ENCODE measurements around the gene MATK.

The MATK gene

GRCh38 chr19:3751236-3751635 lies 34.9 kb downstream of the MATK start:
- TF ChIP-seq CTCF (IDR thresholded peaks at IDR 0.05; ENCODE audit: extremely low read depth, insufficient read depth, missing control alignments): no peak
- no peak for DNase-seq (ENCODE audit: low spot score)
- in situ Hi-C loops (cut with MboI; ENCODE audit: low pct_unique_long_range_greater_than_20kb, low sequenced_read_pairs, unreplicated experiment): no loop called here

- TF ChIP-seq CTCF (IDR thresholded peaks at IDR 0.05; ENCODE audit: extremely low read depth, insufficient read depth, missing control alignments): no peak
- in situ Hi-C loops (cut with MboI; ENCODE audit: low pct_unique_long_range_greater_than_20kb, low sequenced_read_pairs, unreplicated experiment): no loop called here
- no peak for DNase-seq (ENCODE audit: low spot score)
Measured at GRCh38 chr19:3750211-3750610, 36.0 kb downstream of the MATK start.

- TF ChIP-seq CTCF (IDR thresholded peaks at IDR 0.05; ENCODE audit: extremely low read depth, insufficient read depth, missing control alignments): no peak
- in situ Hi-C loops (cut with MboI; ENCODE audit: low pct_unique_long_range_greater_than_20kb, low sequenced_read_pairs, unreplicated experiment): no loop called here
- no peak for DNase-seq (ENCODE audit: low spot score)
Measured at GRCh38 chr19:3748965-3749364, 37.2 kb downstream of the MATK start.

- in situ Hi-C loops (cut with MboI; ENCODE audit: low pct_unique_long_range_greater_than_20kb, low sequenced_read_pairs, unreplicated experiment): no loop called here
- no peak for TF ChIP-seq CTCF (IDR thresholded peaks at IDR 0.05; ENCODE audit: extremely low read depth, insufficient read depth, missing control alignments)
- DNase-seq (ENCODE audit: low spot score): no peak
Measured at GRCh38 chr19:3746371-3747056, 39.7 kb downstream of the MATK start.

GRCh38 chr19:3745363-3746045 lies 40.7 kb downstream of the MATK start:
- in situ Hi-C loops (cut with MboI; ENCODE audit: low pct_unique_long_range_greater_than_20kb, low sequenced_read_pairs, unreplicated experiment): no loop called here
- no peak for DNase-seq (ENCODE audit: low spot score)
- TF ChIP-seq CTCF (IDR thresholded peaks at IDR 0.05; ENCODE audit: extremely low read depth, insufficient read depth, missing control alignments): no peak

- no peak for TF ChIP-seq CTCF (IDR thresholded peaks at IDR 0.05; ENCODE audit: extremely low read depth, insufficient read depth, missing control alignments)
- in situ Hi-C loops (cut with MboI; ENCODE audit: low pct_unique_long_range_greater_than_20kb, low sequenced_read_pairs, unreplicated experiment): no loop called here
- no peak for DNase-seq (ENCODE audit: low spot score)
Measured at GRCh38 chr19:3743486-3743885, 42.7 kb downstream of the MATK start.

Measured in GM13977 (cell line).